Psoas muscle (tissue), 8 donors: ENCODE data around the gene ABHD8. TPM values are rescaled to one million over a fixed set of nuclear protein-coding genes. Genes with fewer than 3 reads are reported as not detected.

Source experiments
- ATAC-seq, 4 donors: fragments of 200-7000 bp; cut with Tn5 transposase; one replicate each; pipeline ENCODE4 v1.9.1; 2020; ENCODE audit warnings: moderate library complexity in 3 of 4, mild to moderate bottlenecking in 2 of 4
- DNase-seq, 2 donors: peaks; one replicate each; pipeline ENCODE4 v3.0.0-alpha.2; 2020
- H3K27ac ChIP-seq: fragments of 200-600 bp; one replicate; pipeline ENCODE4 v1.8.0; 2022
- H3K27me3 ChIP-seq, 3 donors: fragments of 200-600 bp in 1 of 3; one replicate each; pipeline versions ENCODE4 v1.6.1 to v1.8.0; 2013 to 2022; ENCODE audit warnings: low read length in 2 of 3, mild to moderate bottlenecking in 2 of 3, moderate library complexity in 1 of 3; ENCODE audit not compliant: insufficient read depth in 3 of 3
- H3K36me3 ChIP-seq, 2 donors: fragments of 200-600 bp in 1 of 2; one replicate each; pipeline versions ENCODE4 v1.6.1 to v1.8.0; 2013 to 2022; ENCODE audit warnings: low read depth in 1 of 2, mild to moderate bottlenecking in 1 of 2, moderate library complexity in 1 of 2; ENCODE audit not compliant: insufficient read depth in 1 of 2
- H3K4me1 ChIP-seq: fragments of 200-600 bp; one replicate; pipeline ENCODE4 v1.8.0; 2022
- H3K4me3 ChIP-seq: fragments of 200-600 bp; one replicate; pipeline ENCODE4 v1.8.0; 2022; ENCODE audit warnings: mild to moderate bottlenecking
- H3K9me3 ChIP-seq: fragments of 200-600 bp; one replicate; pipeline ENCODE4 v1.8.0; 2022
- CTCF ChIP-seq: fragments of 200-600 bp; IDR thresholded peaks from one replicate; pipeline ENCODE4 v1.8.0; 2022; ENCODE audit warnings: antibody characterized with exemption
- WGBS, 3 donors: extraction: QIAGEN DNeasy Blood & Tissue Kit; methylation state at CpG; one replicate each; pipeline versions ENCODE4 v1.1.6 to v1.1.7; 2013; 5-methylcytosine and 5-hydroxymethylcytosine counted together
- intact Hi-C, 2 donors: fragments of 100-400 bp; cut with DNase I; formaldehyde crosslinking; loops; one replicate each; pipeline versions ENCODE4 v1.11.0 to v1.14.2; 2022
- polyA plus RNA-seq, 3 donors: library from polyadenylated mRNA; stranded (reverse); fragments of 200-250 nt; gene quantifications; one replicate each; pipeline ENCODE4 v1.2.3, GENCODE V29; 2013
- total RNA-seq, 4 donors: library from RNA; stranded (reverse); fragmentation: NEBNext Ultra II Directional in 2 of 4; extraction: Animal tissue kit (Norgen Biotek cat#: 25700) in 2 of 4; gene quantifications; one replicate each; pipeline versions ENCODE4 v1.2.1 to v1.2.4, GENCODE V29; 2021 to 2023
- donor health status: healthy with polysubstance abuse.
- donor health status: DM: no; HTN: no; CAD: no; lungs with moderate emphysema.
- donor health status: Bipolar disorder and iron deficiency.
- donor health status: healthy.
- donor health status: DM: yes; HTN: yes; CAD: no.
- donor health status: DM: no; HTN: no; CAD: no.
- donor health status: DM: no; HTN: no; CAD: no.
- donor health status: DM: yes; HTN: yes; CAD: no.

Gene ABHD8
- total and polyA plus RNA-seq, 7 donors, result 6.1 to 26.8 (median 12.3) TPM

GRCh38 chr19:17244618-17245534 is 58.3 kb downstream of the ABHD8 start:
- no peaks in the 10 kb centered on the region for H3K27me3 ChIP-seq
- H3K36me3 ChIP-seq, result peaks cover 0 to 4% of the 10 kb centered on the region in 2 donors
- peaks cover 32% of the 10 kb centered on the region for H3K4me1 ChIP-seq
- intact Hi-C loops, result no loop called here
- peak overlapping the region; percentile 85 for H3K4me3 ChIP-seq
- TF ChIP-seq CTCF, result no peak
- peak in 1 of 2 donors; percentile 75 for DNase-seq
- peak overlapping the region; percentile 84 for H3K27ac ChIP-seq
- 0 to 1% (median 1%) methylated on average over 42 to 100 of the region's 100 CpGs for WGBS, 3 donors
- H3K9me3 ChIP-seq, result no peaks in the 10 kb centered on the region
- ATAC-seq, result no peak

GRCh38 chr19:17243830-17244617 is 59.2 kb downstream of the ABHD8 start:
- H3K4me3 ChIP-seq, result peak overlapping the region; percentile 85
- H3K4me1 ChIP-seq, result peaks cover 35% of the 10 kb centered on the region
- no peak for TF ChIP-seq CTCF
- DNase-seq (peak; percentile 69 to 86), ATAC-seq (peak in 3 of 4 donors; percentile 38 to 67 (median 55))
- H3K27ac ChIP-seq, result peak overlapping the region; percentile 84
- no peaks in the 10 kb centered on the region for H3K9me3 ChIP-seq
- H3K27me3 ChIP-seq, result no peaks in the 10 kb centered on the region
- 5 to 8% (median 7%) methylated on average over 49 to 52 of the region's 52 CpGs for WGBS, 3 donors
- H3K36me3 ChIP-seq, result peaks cover 0 to 11% of the 10 kb centered on the region in 2 donors
- intact Hi-C loops, result no loop called here

GRCh38 chr19:17243211-17243829 is 59.9 kb downstream of the ABHD8 start:
- no peak for TF ChIP-seq CTCF
- 19 to 39% (median 28%) methylated on average over 8 of the region's 8 CpGs for whole genome bisulfite sequencing, 3 donors
- Histone ChIP-seq H3K9me3 (no peaks in the 10 kb centered on the region), H3K4me1 (peaks cover 35% of the 10 kb centered on the region), H3K27ac (peak overlapping the region; percentile 84), H3K4me3 (peak overlapping the region; percentile 85), H3K36me3 (peaks cover under 1 to 18% of the 10 kb centered on the region in 2 donors), H3K27me3 (no peaks in the 10 kb centered on the region)
- ATAC-seq, result no peak
- DNase-seq, result no peak
- intact Hi-C loops, result no loop called here

GRCh38 chr19:17242431-17243208 is 60.6 kb downstream of the ABHD8 start:
- Histone ChIP-seq H3K27me3 (no peaks in the 10 kb centered on the region), H3K27ac (peak overlapping the region; percentile 84), H3K36me3 (peaks cover 3 to 25% of the 10 kb centered on the region in 2 donors), H3K4me1 (peaks cover 35% of the 10 kb centered on the region), H3K4me3 (peak overlapping the region; percentile 85), H3K9me3 (no peaks in the 10 kb centered on the region)
- ATAC-seq (no peak), DNase-seq (no peak)
- intact Hi-C loops, result no loop called here
- 60 to 65% (median 63%) methylated on average over 7 to 8 of the region's 8 CpGs for WGBS, 3 donors
- no peak for TF ChIP-seq CTCF
